ENCODE data around the gene ZDHHC6. TPM values are rescaled to one million over a fixed set of nuclear protein-coding genes. Genes with fewer than 3 reads are reported as not detected.
"Not testable (repeated sequence)": the region's sequence is repeated elsewhere in the genome, so short reads cannot be mapped to it uniquely, and the experiment has no call there.

Gene ZDHHC6
- total RNA-seq, 1 donor from 2014 or later: 15.3 TPM

GRCh38 chr10:112446055-112446854 lies 459 bp downstream of the ZDHHC6 start:
- DNase-seq (ENCODE audit: low read depth): peak; percentile 6

DNA sequence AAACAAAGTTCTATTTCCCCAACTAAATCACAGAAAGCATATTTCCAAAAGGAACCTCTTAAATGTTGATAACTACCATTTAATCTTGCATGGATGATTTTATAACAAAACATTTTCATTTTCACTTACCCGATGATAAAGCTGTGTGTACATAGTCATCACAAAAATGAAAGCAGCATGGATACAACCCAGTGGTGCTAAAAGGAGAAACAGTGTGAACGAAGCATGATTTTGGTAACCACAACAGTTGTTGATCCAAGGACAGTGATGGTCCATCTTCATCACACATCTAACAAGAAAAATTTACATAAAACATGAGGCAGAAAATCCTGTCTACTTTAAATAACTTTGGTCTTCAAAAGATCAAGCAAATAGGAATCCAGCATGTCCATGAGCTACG lies 4.7 kb downstream of the ZDHHC6 start:
- no peak for DNase-seq (ENCODE audit: low read depth)

GRCh38 chr10:112441520-112441919 lies 5.2 kb downstream of the ZDHHC6 start:
- no peak for DNase-seq (ENCODE audit: low read depth)

DNA sequence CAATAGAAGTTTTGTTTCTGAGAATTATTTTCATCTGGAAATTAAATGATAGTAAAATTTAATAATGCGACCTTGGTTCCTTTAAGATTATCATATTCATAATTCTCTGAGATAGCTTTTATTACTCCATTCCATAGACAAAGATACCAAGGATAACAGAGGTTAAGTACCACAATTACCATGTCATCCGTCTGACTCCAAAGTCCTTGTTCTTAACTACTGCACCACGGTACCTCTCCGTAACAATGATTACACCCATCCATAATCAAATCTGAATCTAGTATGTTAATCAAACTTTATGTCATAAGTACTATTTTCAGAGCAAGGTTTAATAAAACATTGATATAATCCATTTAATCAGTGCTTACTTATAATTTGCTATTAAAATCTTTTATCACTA lies 8.4 kb downstream of the ZDHHC6 start:
- no peak for DNase-seq (ENCODE audit: low read depth)

DNA sequence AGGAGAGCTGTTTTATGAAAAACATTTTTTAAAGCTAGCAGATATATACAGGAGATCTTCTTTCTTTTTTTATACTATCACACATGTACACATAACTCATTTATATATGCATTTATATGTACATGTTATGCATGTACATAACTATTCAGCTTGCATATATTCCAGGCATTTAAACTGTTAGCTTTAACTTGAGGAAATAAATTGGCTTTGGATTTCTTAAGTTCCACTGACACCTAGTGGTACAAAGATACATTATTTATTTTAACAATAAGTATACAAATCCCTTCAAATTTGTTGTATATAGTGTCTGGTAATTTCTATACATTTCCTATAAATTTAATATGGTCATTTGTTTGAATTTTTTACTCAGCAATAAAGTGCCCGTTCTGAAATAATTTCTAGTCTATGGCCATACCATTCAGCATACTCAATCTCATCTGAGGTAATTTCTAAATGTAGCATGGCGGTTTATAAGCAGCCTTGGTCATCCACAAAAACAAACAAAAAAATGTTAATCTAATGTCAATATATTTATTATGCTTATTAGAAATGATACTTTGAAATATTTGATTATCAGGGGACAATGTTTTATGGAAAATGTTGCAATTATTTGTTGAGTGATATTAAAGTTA lies 11.6 kb downstream of the ZDHHC6 start:
- peak; percentile 18 for DNase-seq (ENCODE audit: low read depth)

DNA sequence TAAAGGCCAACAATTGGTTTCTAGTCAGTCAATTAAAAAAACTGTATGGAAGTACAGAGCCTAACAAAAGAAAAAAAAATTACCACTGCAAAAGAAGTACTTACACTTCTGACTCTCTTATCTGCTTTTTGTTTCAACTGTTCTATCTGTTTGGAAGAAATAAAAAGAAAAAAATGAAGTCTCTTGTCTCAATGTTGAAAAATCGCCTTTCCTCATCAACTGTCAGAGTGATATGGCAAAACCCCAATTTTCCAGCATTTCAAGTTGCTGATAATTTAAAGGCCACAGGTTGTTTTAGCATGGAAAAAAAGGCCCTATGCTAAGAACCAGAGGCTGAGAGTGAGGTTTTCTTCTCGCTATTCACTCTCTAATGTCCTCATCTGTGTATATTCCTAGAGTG lies 13.6 kb downstream of the ZDHHC6 start:
- no peak for DNase-seq (ENCODE audit: low read depth)

DNA sequence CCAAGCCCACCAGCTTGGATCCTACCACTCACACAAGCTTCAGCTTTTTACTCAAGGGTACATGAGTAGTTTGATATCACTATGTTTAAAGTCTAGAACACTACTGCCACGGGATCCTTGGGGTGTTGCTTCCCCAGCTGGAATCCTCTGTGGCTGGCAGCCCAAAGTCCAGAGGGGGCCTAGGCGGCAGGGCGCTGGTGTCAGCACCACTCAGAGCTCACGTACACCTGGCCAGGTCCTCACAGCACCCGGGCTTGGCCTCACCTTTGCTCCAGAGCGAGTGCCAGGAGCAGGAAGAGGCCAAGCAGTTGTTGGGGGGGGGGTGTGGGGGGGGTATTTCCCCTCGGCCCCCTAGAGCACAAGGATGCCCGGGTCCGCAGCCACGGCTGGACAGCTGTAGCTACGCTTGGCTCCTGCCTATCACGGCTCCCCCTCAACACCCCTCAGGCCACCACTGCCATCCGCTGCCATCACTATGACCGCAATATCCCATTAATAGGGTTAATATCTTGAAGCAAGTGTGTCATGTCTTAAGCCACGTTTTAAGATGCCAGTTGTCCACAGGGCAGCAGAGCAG lies 17.0 kb downstream of the ZDHHC6 start:
- no peak for DNase-seq (ENCODE audit: low read depth)

GRCh38 chr10:112429147-112429546 lies 17.6 kb downstream of the ZDHHC6 start:
- no peak for DNase-seq (ENCODE audit: low read depth)

DNA sequence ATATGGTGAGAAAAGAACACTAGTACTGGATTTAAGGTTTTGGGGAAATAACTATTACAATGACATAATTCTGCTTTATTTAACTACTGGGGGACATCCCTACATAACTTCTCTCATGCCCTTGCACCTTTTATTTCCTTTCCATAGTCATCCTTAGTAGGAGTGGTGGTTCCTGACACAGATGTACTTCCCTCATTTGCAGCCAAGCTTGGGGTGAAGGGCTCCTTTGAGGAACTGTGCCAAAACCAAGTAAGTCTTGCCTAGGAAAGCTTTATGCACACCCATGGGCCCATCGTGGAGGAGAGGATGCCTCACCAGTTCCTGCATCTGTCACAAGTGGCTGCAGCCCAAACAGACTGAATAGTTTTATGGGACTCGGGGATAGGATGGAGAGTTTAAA lies 20.6 kb downstream of the ZDHHC6 start:
- DNase-seq (ENCODE audit: low read depth): no peak

GRCh38 chr10:112424651-112425050 lies 22.1 kb downstream of the ZDHHC6 start:
- DNase-seq (ENCODE audit: low read depth): no peak

DNA sequence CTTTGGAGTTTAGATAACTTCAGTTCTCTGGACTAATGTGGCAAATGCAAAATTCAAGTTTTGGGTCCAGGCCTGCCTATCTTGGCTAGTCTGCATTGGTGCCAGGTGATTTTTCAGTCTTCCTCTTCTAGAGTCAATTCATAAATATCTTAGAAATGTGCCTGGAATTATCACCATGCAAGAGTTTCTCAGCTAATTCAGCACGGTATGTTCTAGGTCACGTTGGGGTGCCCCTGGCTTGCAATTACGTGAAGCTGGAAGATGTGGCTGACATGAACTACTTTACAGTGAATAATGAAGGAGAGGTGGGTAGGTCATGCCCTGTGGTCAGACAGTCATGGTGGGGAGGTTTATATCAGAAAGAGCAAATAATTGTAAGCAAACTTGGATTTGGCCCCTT lies 25.0 kb downstream of the ZDHHC6 start:
- no peak for DNase-seq (ENCODE audit: low read depth)

- DNase-seq (ENCODE audit: low read depth): no peak
Measured at GRCh38 chr10:112412696-112413095, 34.0 kb downstream of the ZDHHC6 start.

DNA sequence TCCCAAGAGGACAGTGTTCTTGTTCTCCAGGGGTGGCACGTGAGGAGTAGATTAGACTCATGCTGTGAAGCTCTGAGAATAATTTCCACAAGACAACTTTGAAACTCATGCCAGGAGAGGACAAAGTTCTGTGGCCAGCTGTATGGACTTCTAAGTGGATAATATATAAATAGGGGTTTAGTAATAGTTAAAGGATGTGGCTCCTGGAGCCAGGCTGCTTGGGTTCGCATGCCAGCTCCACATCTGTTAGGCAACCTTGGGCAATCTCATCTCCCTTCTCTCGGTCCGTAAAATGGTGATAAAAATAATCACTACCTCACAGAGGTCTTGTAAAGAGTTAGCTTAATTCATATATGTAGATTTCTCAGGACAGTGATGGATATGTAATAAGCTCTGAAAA lies 37.0 kb downstream of the ZDHHC6 start:
- DNase-seq (ENCODE audit: low read depth): no peak

DNA sequence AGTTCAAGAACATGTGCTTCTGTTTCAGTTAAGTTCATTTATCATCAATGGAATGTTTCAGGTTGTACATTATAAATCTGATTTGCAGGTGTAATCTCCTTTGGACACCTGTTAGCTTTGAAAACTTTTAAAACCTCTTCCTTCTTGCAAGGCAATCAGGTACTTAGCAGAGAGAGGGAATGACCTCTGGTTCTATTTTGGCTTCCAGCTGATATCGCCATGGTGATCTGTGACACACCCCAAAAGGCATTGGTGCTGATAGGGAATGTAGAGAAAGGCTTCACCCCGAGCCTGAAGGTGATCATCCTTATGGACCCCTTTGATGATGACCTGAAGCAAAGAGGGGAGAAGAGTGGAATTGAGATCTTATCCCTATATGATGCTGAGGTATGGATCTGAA lies 37.4 kb downstream of the ZDHHC6 start:
- DNase-seq (ENCODE audit: low read depth): no peak

GRCh38 chr10:112407696-112408095 lies 39.0 kb downstream of the ZDHHC6 start:
- no peak for DNase-seq (ENCODE audit: low read depth)

GRCh38 chr10:112406806-112407205 lies 39.9 kb downstream of the ZDHHC6 start:
- DNase-seq (ENCODE audit: low read depth): not testable (repeated sequence)

- DNase-seq (ENCODE audit: low read depth): no peak
Measured at GRCh38 chr10:112404617-112405016, 42.1 kb downstream of the ZDHHC6 start.

DNA sequence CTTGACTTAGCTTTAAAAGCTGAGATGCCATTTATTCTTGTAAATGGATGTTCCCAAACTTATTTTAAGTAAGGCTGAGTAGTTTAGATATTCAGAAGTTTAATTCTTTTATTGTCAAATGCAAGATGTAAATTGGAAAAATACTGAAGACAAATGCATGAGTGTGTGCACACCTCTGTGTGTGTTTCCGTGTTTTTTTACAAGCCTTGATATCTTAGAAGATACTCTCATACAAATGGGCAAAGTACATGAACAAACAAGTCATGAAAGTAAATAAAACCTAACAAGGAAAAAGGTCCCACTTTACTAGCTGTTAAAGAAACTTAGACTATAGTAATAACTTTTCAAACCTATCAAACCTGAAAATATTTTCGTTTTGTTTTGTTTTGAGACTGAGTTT lies 43.8 kb downstream of the ZDHHC6 start:
- DNase-seq (ENCODE audit: low read depth): no peak

- no peak for DNase-seq (ENCODE audit: low read depth)
Measured at GRCh38 chr10:112397592-112397991, 49.1 kb downstream of the ZDHHC6 start.

DNA sequence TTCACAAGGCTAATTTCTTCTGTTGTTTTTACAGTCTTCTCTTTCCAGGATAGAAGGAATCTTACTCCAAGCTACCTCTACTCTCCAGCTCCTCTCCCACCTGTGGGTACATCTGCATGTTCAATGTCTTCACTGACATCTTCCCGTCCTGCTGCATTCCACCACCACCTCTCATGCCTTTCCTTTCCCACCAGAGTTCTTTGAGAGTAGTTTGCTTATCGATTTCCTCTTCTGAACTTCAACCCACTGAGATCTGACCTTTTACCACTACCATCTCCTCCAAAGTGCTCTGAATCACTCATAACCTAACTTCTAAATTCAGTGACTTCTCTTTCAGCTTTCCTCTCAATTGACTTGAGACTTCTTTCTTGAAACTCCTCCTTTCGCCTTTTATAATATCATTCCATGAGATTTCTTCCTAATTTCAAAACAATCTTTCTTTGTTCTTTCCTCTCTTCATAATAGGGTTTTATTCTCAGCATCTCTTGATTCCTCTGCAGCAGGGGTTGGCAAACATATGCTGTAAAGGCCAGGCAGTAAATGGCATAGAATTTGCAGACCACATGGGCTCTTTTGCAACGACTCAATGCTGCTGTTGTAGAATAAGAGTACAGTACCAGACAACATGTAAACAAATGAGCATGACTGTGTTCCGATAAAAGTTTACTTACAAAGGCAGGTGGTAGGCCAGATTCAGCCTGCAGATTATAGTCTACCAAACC lies 50.7 kb downstream of the ZDHHC6 start:
- DNase-seq (ENCODE audit: low read depth): no peak

DNA sequence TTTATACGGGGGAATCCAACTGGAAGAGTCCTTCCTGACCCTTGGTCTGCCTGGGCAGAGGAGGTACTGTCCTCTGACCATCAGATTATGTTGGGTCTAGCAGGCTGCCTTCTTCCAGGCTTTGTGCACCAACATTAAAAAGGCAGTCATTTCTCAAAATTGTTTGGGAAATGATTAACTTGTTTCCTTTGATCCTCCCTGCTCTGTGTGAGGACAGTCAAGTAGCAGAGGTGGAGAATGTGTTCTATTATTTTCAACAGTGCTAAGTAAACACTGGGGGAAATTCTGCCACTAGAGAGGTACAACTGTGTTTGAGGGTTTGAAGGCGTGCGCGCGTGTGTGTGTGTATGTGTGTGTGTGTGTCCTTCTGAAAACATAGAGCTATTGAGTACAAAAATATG lies 52.2 kb downstream of the ZDHHC6 start:
- DNase-seq (ENCODE audit: low read depth): no peak

GRCh38 chr10:112393827-112394226 lies 52.9 kb downstream of the ZDHHC6 start:
- no peak for DNase-seq (ENCODE audit: low read depth)

Data from myocyte (in vitro differentiated cells).